K562 (cell line): ENCODE results near the gene CTNNA3. TPM values are rescaled to one million over a fixed set of nuclear protein-coding genes. Genes with fewer than 3 reads are reported as not detected.

Experiments used
- ATAC-seq: fragments of 200-7000 bp; cut with Tn5 transposase; 3 replicates; pipeline ENCODE4 v1.9.1; 2020; ENCODE audit warnings: moderate library complexity
- BruUV-seq: library from RNA; stranded (reverse); fragments of 400-500 nt; replicated peaks from 2 replicates; lab custom pipeline; 2021; lab: Mats Ljungman, UMichigan
- CTCF ChIA-PET: fragments of 300-600 bp; formaldehyde crosslinking; extraction: SDS; loops from one replicate; lab custom pipeline; 2021; ENCODE audit warnings: low intra/inter-chr PET ratio; lab: Yijun Ruan, JAX
- POLR2A ChIA-PET: fragments of 300-600, 350-650 bp; sonication (Branson Sonifier 250); formaldehyde crosslinking; extraction: SDS; loops from one replicate; lab custom pipeline; 2021; ENCODE audit warnings: antibody characterized with exemption, inconsistent platforms; lab: Yijun Ruan, JAX
- DNase-seq, 4 experiments: peaks; one replicate each; pipeline versions ENCODE4 v3.0.0 to v3.0.0-alpha.2; 2011 to 2018; ENCODE audit warnings: low spot score in 3 of 4, mixed read lengths in 3 of 4; ENCODE audit errors: extremely low read depth in 1 of 4
- FAIRE-seq: peaks from 2 replicates; lab custom pipeline; 2011; peaks lifted over from hg19 to GRCh38; lab: Jason Lieb, UNC
- H2AFZ ChIP-seq: 2 replicates; pipeline ENCODE4 v1.6.0; 2011; ENCODE audit warnings: low read depth, low read length, control low read depth, inconsistent platforms
- H3K27ac ChIP-seq: fragments of 200-600 bp; 3 replicates; pipeline ENCODE4 v1.8.0; 2011; ENCODE audit warnings: low read depth, mild to moderate bottlenecking, control low read depth, inconsistent platforms, low read length, moderate library complexity, mixed read lengths; ENCODE audit errors: extremely low read depth
- H3K27me3 ChIP-seq, 2 experiments: fragments of 300-600 bp in 1 of 2; 2 replicates in 1 of 2; 3 replicates in 1 of 2; pipeline versions ENCODE4 v1.6.0 to v1.8.0; 2011; ENCODE audit warnings: inconsistent platforms in 2 of 2, low read length in 2 of 2, mild to moderate bottlenecking in 1 of 2, mixed read lengths in 1 of 2, moderate library complexity in 1 of 2; ENCODE audit not compliant: control insufficient read depth in 2 of 2, insufficient read depth in 2 of 2
- H3K36me3 ChIP-seq: fragments of 300-600 bp; 3 replicates; pipeline ENCODE4 v1.8.0; 2011; ENCODE audit warnings: mild to moderate bottlenecking, low read length, inconsistent platforms; ENCODE audit not compliant: control insufficient read depth, insufficient read depth
- H3K4me1 ChIP-seq, 2 experiments: fragments of 200-600 bp in 1 of 2; replicated peaks in 1 of 2; 2 replicates in 1 of 2; 3 replicates in 1 of 2; pipeline versions ENCODE4 v1.5.1 to v1.8.0; 2011; ENCODE audit warnings: inconsistent platforms in 2 of 2, low read length in 2 of 2, mild to moderate bottlenecking in 1 of 2, mixed read lengths in 1 of 2, moderate library complexity in 1 of 2; ENCODE audit not compliant: control insufficient read depth in 2 of 2, insufficient read depth in 2 of 2
- H3K4me2 ChIP-seq: 2 replicates; pipeline ENCODE4 v1.6.1; 2011; ENCODE audit warnings: low read length, control low read depth, inconsistent platforms, mixed read lengths; ENCODE audit not compliant: insufficient read depth
- H3K4me3 ChIP-seq: fragments of 200-600 bp; sonication (generic), shearing (Covaris generic); 2 replicates; pipeline ENCODE4 v1.5.1; 2016; ENCODE audit warnings: control low read depth, inconsistent platforms
- H3K79me2 ChIP-seq: fragments of 200-600 bp; 3 replicates; pipeline ENCODE4 v1.8.0; 2011; ENCODE audit warnings: low read length, inconsistent platforms; ENCODE audit not compliant: control insufficient read depth, insufficient read depth
- H3K9ac ChIP-seq, 2 experiments: 2 replicates each; pipeline versions ENCODE4 v1.6.0 to v1.6.1; 2011; ENCODE audit warnings: low read depth in 2 of 2, low read length in 2 of 2, control low read depth in 1 of 2, inconsistent platforms in 1 of 2, mild to moderate bottlenecking in 1 of 2, mixed read lengths in 1 of 2; ENCODE audit not compliant: insufficient read depth in 1 of 2
- H3K9me1 ChIP-seq: one replicate; pipeline ENCODE4 v1.6.0; 2011; ENCODE audit warnings: inconsistent platforms, mild to moderate bottlenecking, low read length, moderate library complexity; ENCODE audit not compliant: control insufficient read depth, insufficient read depth
- H3K9me3 ChIP-seq: replicated peaks from 2 replicates; pipeline ENCODE4 v1.5.1; 2011; ENCODE audit warnings: low read depth, low read length, inconsistent platforms; ENCODE audit not compliant: control insufficient read depth, insufficient read depth
- H4K20me1 ChIP-seq: replicated peaks from 2 replicates; pipeline ENCODE4 v1.6.1; 2011; ENCODE audit warnings: low read length, inconsistent platforms, mixed read lengths; ENCODE audit not compliant: control insufficient read depth, insufficient read depth
- ARID2 ChIP-seq: fragments of 450-650 bp; IDR thresholded peaks from 2 replicates; pipeline ENCODE4 v1.6.1; 2017; ENCODE audit warnings: antibody characterized with exemption, mild to moderate bottlenecking
- BRF1 ChIP-seq: IDR thresholded peaks from 3 replicates; pipeline ENCODE4 v1.6.1; 2011; ENCODE audit warnings: borderline replicate concordance, mild to moderate bottlenecking; ENCODE audit not compliant: insufficient read length; ENCODE audit errors: extremely low read depth
- CC2D1A ChIP-seq: fragments of 450-650 bp; IDR thresholded peaks from 2 replicates; pipeline ENCODE4 v1.6.1; 2017; ENCODE audit warnings: mild to moderate bottlenecking
- CEBPG ChIP-seq, 3 experiments: fragments of 200-800 bp in 1 of 3; sonication (Bioruptor generic) in 1 of 3; sonication (generic) in 1 of 3; formaldehyde crosslinking in 1 of 3; IDR thresholded peaks in 2 of 3; conservative IDR thresholded peaks in 1 of 3; 2 replicates each; pipeline versions ENCODE4 v1.6.1 to v1.8.0; 2016 to 2022; ENCODE audit warnings: missing compliant biosample characterization in 2 of 3, missing genetic modification characterization in 2 of 3, mild to moderate bottlenecking in 1 of 3, missing genetic modification reagents in 1 of 3
- EP300 ChIP-seq: IDR thresholded peaks from 2 replicates; pipeline ENCODE4 v1.6.1; 2012; ENCODE audit warnings: low read length, improper control_type of control experiment
- FOXO4 ChIP-seq: fragments of 450-650 bp; formaldehyde crosslinking; IDR thresholded peaks from 2 replicates; pipeline ENCODE4 v1.4.0; 2020; ENCODE audit warnings: mild to moderate bottlenecking, moderate library complexity
- ILF3 ChIP-seq: fragments of 450-650 bp; IDR thresholded peaks from 2 replicates; pipeline ENCODE4 v1.6.1; 2018; ENCODE audit warnings: antibody characterized with exemption, mild to moderate bottlenecking, moderate library complexity, borderline replicate concordance
- ILK ChIP-seq: fragments of 450-650 bp; IDR thresholded peaks from 2 replicates; pipeline ENCODE4 v1.6.1; 2016; ENCODE audit warnings: missing genetic modification characterization, low read depth, mild to moderate bottlenecking, missing compliant biosample characterization, moderate library complexity, borderline replicate concordance
- MYC ChIP-seq, 2 experiments: fragments of 250-450 bp in 1 of 2; sonication (Bioruptor Pico) in 1 of 2; IDR thresholded peaks; 2 replicates each; pipeline versions ENCODE4 v1.5.1 to v1.6.1; 2012 to 2021; ENCODE audit warnings: low read depth in 2 of 2, borderline replicate concordance in 1 of 2, improper control_type of control experiment in 1 of 2, low read length in 1 of 2, mild to moderate bottlenecking in 1 of 2, moderate library complexity in 1 of 2
- NFATC3 ChIP-seq: fragments of 450-650 bp; IDR thresholded peaks from 2 replicates; pipeline ENCODE4 v1.6.1; 2017; ENCODE audit warnings: mild to moderate bottlenecking
- NR2C2 ChIP-seq, 2 experiments: fragments of 200-800 bp in 1 of 2; sonication (Bioruptor generic) in 1 of 2; sonication (generic) in 1 of 2; formaldehyde crosslinking in 1 of 2; IDR thresholded peaks; 2 replicates each; pipeline versions ENCODE4 v1.6.1 to v1.8.0; 2016 to 2022; ENCODE audit warnings: mild to moderate bottlenecking in 1 of 2, missing compliant biosample characterization in 1 of 2, missing genetic modification characterization in 1 of 2, missing genetic modification reagents in 1 of 2
- PHF21A ChIP-seq: fragments of 450-650 bp; IDR thresholded peaks from 2 replicates; pipeline ENCODE4 v1.6.1; 2017; ENCODE audit warnings: low read depth, borderline replicate concordance
- POLR2AphosphoS2 ChIP-seq: IDR thresholded peaks from 2 replicates; pipeline ENCODE4 v1.6.1; 2012; ENCODE audit warnings: low read length, improper control_type of control experiment
- SREBF1 ChIP-seq: fragments of 150-350 bp; IDR thresholded peaks from 2 replicates; pipeline ENCODE4 v1.6.1; 2014; ENCODE audit warnings: antibody characterized with exemption, low read depth, low read length, borderline replicate concordance
- ZNF347 ChIP-seq: fragments of 450-650 bp; formaldehyde crosslinking; IDR thresholded peaks from 2 replicates; pipeline ENCODE4 v1.4.0; 2020; ENCODE audit warnings: low read depth, mild to moderate bottlenecking, moderate library complexity
- ZNF511 ChIP-seq: sonication (generic); formaldehyde crosslinking; IDR thresholded peaks from 2 replicates; pipeline ENCODE4 v1.8.0; 2022; ENCODE audit warnings: mild to moderate bottlenecking, missing genetic modification reagents
- ZNF57 ChIP-seq: fragments of 450-650 bp; formaldehyde crosslinking; IDR thresholded peaks from 2 replicates; pipeline ENCODE4 v1.4.0; 2020; ENCODE audit warnings: mild to moderate bottlenecking, moderate library complexity
- WGBS: fragments of 100-300 bp; shearing (Covaris generic); methylation state at CpG from one replicate; pipeline ENCODE4 v1.1.6; 2016; ENCODE audit warnings: low coverage, mixed read lengths; ENCODE audit not compliant: insufficient coverage; ENCODE audit errors: missing lambda C conversion rate; 5-methylcytosine and 5-hydroxymethylcytosine counted together
- in situ Hi-C: fragments of 300-500 bp; cut with MboI; formaldehyde crosslinking; loops from 4 replicates; pipeline ENCODE4 v1.15.0; 2018; ENCODE audit warnings: inconsistent platforms, mixed read lengths
- intact Hi-C: fragments of 100-400 bp; cut with micrococcal nuclease; formaldehyde crosslinking; loops from 2 replicates; pipeline ENCODE4 v1.14.2; 2022
- polyA plus RNA-seq, 8 experiments: library from polyadenylated mRNA; depleted of rRNA in 4 of 8; stranded (reverse) in 5 of 8; unstranded in 3 of 8; fragments of >200 nt; fragmentation: Nextera tagmentation in 2 of 8; fragmentation: Illumina TruSeq in 1 of 8; extraction: Ambion mirVana in 2 of 8; extraction: Trizol in 1 of 8; gene quantifications; 2 replicates each; pipeline versions ENCODE4 v1.2.1 to v1.2.3, GENCODE V29; 2011 to 2014; ENCODE audit warnings: inconsistent platforms in 1 of 8, missing spikeins in 1 of 8
- total RNA-seq, 7 experiments: library from RNA; depleted of rRNA in 6 of 7; stranded (reverse); fragments of >200 nt in 6 of 7; fragmentation: Illumina TruSeq in 2 of 7; extraction: Trizol in 2 of 7; gene quantifications; 2 replicates each; pipeline versions ENCODE4 v1.2.1 to v1.2.3, GENCODE V29; 2011 to 2021; ENCODE audit warnings: low replicate concordance in 1 of 7
- TF ChIP-seq, protein P1 (sequence below): fragments of 250-450 bp; sonication (Bioruptor Pico); IDR thresholded peaks from 2 replicates; pipeline ENCODE4 v1.8.0; 2021; ENCODE audit warnings: moderate library complexity, mild to moderate bottlenecking, inconsistent platforms

The CTNNA3 gene
- total and polyA plus RNA-seq, 9 of the 15 experiments (the other 6 are each of a cell fraction or from before 2014, with no cell fraction given), result 0.04 TPM; not detected in 8

GRCh38 chr10:66803174-66803573 is 892.8 kb downstream of the CTNNA3 start:
- in situ Hi-C loops (no loop called here), intact Hi-C loops (no loop called here)
- H3K27me3 ChIP-seq, result no peaks in the 10 kb centered on the region
- no peaks in the 10 kb centered on the region for H3K79me2 ChIP-seq
- ATAC-seq, result no peak
- no peak overlapping the region for H3K27ac ChIP-seq
- H3K4me2 ChIP-seq, result no peak overlapping the region
- no peak overlapping the region for H3K9ac ChIP-seq
- FAIRE-seq, result no peak
- H4K20me1 ChIP-seq, result no peaks in the 10 kb centered on the region
- ChIA-PET POLR2A (interaction anchor here (0.6 kb wide), 1 partner anchor 532 kb away, joined by 3 read pairs; no protein-coding TSS in a partner anchor), CTCF (no interaction called here)
- 2% methylated on average over 3 of the region's 3 CpGs for WGBS
- DNase-seq, result no peak
- H2AFZ ChIP-seq, result no peak overlapping the region
- no peaks in the 10 kb centered on the region for H3K9me1 ChIP-seq
- no peaks in the 10 kb centered on the region for H3K36me3 ChIP-seq
- no peaks in the 10 kb centered on the region for H3K4me1 ChIP-seq
- no peak overlapping the region for H3K4me3 ChIP-seq
- BruUV-seq, result no TSS peak
- H3K9me3 ChIP-seq, result no peaks in the 10 kb centered on the region; the same call in 1 of the 2 replicates
- no peak for TF ChIP-seq ZNF347 (CRISPR knock-in tag)
- TF ChIP-seq EP300, result no peak
- no peak for TF ChIP-seq ILK (tag)
- TF ChIP-seq NFATC3, result no peak
- TF ChIP-seq SREBF1, result no peak
- TF ChIP-seq PHF21A, result no peak
- TF ChIP-seq ARID2, result no peak
- TF ChIP-seq, protein P1, sequence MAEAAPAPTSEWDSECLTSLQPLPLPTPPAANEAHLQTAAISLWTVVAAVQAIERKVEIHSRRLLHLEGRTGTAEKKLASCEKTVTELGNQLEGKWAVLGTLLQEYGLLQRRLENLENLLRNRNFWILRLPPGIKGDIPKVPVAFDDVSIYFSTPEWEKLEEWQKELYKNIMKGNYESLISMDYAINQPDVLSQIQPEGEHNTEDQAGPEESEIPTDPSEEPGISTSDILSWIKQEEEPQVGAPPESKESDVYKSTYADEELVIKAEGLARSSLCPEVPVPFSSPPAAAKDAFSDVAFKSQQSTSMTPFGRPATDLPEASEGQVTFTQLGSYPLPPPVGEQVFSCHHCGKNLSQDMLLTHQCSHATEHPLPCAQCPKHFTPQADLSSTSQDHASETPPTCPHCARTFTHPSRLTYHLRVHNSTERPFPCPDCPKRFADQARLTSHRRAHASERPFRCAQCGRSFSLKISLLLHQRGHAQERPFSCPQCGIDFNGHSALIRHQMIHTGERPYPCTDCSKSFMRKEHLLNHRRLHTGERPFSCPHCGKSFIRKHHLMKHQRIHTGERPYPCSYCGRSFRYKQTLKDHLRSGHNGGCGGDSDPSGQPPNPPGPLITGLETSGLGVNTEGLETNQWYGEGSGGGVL (CRISPR knock-in tag), result no peak
- TF ChIP-seq POLR2AphosphoS2, result no peak
- TF ChIP-seq CEBPG (CRISPR knock-in tag; IDR thresholded peaks at IDR 0.05), result no peak
- TF ChIP-seq CEBPG (tag; conservative IDR thresholded peaks at IDR 0.05 in 1 of 2, IDR thresholded peaks at IDR 0.05 in 1 of 2), result no peak
- no peak for TF ChIP-seq BRF1
- no peak for TF ChIP-seq MYC (IDR thresholded peaks at IDR 0.05; ENCODE audit: low read depth, low read length)
- no peak for TF ChIP-seq MYC (CRISPR knock-in tag; IDR thresholded peaks at IDR 0.05; ENCODE audit: borderline replicate concordance, low read depth)
- no peak for TF ChIP-seq ZNF511 (CRISPR knock-in tag)
- TF ChIP-seq ZNF57, result no peak
- no peak for TF ChIP-seq NR2C2 (CRISPR knock-in tag; IDR thresholded peaks at IDR 0.05)
- no peak for TF ChIP-seq NR2C2 (tag; IDR thresholded peaks at IDR 0.05)
- no peak for TF ChIP-seq FOXO4 (CRISPR knock-in tag)
- TF ChIP-seq ILF3, result no peak
- no peak for TF ChIP-seq CC2D1A
